ENCODE measurements around the gene OR52E1.
"Not testable (repeated sequence)": the region's sequence is repeated elsewhere in the genome, so short reads cannot be mapped to it uniquely, and the experiment has no call there.

The OR52E1 gene

DNA sequence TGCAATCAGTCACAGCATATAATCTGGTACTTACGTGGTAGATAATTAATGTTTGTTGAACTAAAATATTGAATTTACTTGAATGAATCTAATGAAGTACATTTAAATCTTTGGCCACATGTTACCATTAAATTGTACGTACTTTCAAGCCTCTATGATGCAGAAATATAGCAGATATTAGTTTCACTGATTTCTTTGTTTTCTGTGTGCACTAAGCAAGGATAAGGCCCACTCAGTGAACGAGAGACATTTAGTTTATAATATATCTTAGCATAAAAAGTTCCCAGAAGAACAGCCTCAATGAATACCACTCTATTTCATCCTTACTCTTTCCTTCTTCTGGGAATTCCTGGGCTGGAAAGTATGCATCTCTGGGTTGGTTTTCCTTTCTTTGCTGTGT lies at the start of gene OR52E1:
TSS of gene OR52E1 (plus strand) at position 301 of the 400 bp plus-strand sequence.
- DNase-seq (ENCODE audit: low read depth) = no peak

DNA sequence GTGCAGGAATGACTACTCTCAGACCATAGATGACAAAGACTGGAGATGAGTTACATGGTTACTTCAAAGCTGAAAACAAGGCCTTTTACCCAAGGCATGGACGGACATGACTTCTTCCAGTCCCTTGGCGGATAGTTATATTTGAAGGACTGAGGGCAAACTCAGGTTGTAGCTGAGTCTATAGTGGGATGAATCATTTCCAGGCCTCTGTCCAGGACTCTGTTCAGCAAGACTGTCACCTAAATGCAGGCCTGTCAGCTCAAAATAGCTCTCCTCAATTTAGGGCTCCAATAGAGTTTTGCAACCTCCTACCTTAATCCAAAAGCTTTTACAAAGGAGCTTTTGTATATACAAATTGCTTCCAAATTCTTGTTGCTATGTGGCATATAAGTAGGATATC lies 47.4 kb upstream of the OR52E1 start:
- DNase-seq (ENCODE audit: low read depth) = no peak

DNA sequence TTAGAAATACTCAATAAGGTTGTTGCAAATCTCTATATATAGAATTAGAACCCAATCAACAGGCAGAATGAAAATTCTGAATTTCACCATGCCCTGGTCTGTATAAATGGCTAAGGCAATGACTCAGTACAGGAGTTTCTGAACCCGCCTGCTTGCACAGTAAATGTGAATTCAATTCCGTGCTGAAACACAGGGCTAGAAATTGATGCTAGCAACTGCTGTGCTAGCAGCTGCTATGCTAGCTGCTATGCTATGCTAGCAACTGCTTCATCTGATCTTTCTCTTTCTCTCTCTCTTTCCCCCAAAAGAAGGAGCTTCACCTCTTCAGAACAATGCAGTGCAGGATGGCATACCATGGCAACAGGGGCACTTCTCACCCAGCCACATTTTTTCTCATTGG lies 32.7 kb upstream of the OR52E1 start:
- no peak for DNase-seq (ENCODE audit: low read depth)

DNA sequence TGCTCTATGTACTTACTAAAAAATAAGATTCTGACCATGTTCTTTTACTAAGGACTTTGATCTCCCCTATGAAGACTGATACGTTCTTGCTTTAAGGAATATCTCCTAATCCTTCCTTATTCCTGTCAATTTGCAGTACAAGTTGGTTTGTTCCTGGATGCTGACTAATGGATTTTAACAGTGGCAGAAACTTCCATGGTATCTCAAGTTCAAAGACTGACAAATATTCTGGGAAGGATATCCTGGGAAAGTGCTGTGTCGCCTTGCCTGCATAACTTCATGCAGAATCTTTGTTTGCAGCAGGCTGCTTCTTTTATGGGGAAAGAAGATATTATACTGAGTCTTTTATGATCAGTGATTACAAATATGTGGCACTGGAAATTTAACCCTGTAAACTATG lies 31.4 kb upstream of the OR52E1 start:
- DNase-seq (ENCODE audit: low read depth) = no peak

DNA sequence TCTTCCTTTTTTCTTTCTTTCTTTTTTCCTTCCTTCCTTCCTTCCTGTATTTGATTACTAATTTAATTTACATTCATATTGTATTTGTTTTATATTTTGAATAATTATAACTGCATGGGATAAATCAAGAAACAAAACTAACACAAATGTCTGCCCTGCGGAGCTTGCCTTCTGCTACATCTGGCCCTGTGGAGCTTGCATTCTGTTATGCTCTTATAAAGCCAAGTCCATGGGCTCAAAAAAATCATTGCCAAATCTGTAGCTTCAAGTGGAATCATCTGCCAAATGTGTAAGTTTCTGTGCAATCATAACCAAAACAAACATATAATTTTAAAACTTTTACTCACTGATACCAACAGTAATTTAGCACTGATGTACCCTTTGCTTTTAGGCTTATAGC lies 31.0 kb upstream of the OR52E1 start:
- DNase-seq (ENCODE audit: low read depth) = no peak

DNA sequence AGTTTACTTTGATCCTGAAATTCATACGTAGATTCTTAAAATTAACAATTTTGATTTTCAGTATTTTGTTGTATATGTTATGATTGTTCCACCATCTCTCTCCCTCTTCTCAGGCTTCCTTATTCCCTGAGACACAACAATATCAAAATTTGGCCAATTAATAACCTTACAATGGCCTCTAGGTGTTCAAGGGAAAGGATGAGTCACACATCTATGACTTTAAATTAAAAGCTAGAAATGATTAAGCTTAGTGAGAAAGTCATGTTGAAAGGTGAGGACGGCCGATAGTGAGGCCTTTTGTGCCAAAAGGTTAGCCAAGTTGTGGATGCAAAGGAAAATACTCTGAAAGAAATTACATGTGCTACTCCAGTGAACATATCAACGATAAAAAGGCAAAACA lies 28.5 kb upstream of the OR52E1 start:
- no peak for DNase-seq (ENCODE audit: low read depth)

DNA sequence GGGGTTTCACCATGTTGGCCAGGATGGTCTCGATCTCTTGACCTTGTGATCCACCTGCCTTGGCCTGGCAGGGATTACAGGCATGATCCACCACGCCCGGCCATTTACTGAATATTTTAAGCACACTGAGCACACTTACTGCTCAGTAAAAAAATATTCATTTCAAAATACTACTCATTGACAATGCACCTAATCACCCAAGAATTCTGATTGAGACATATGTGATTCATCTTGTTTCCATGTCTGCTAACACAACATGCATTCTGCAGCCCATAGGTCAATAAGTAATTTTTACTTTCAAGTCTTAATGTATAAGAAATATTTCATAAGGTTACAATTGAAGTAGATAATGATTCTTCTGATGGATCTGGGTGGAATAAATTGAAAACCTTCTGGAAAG lies 27.3 kb upstream of the OR52E1 start:
- DNase-seq (ENCODE audit: low read depth) = no peak

DNA sequence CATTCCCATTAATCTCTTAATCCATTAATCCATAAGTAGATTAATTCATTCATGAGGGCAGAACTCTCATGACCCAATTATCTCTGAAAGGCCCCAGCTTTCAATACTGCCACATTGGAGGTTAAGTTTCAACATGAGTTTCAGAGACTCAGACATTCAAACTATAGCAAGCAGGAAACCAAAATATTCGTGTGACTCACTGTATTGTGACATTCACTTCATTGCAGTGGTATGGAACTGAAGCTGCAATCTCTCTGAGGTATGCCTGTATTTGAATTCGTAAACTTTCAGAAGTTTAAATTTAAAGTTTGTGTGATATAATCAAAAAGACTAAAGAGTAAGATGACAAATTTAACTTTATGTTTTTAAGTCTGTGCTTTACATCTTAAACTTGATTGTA lies 26.0 kb upstream of the OR52E1 start:
- no peak for DNase-seq (ENCODE audit: low read depth)

DNA sequence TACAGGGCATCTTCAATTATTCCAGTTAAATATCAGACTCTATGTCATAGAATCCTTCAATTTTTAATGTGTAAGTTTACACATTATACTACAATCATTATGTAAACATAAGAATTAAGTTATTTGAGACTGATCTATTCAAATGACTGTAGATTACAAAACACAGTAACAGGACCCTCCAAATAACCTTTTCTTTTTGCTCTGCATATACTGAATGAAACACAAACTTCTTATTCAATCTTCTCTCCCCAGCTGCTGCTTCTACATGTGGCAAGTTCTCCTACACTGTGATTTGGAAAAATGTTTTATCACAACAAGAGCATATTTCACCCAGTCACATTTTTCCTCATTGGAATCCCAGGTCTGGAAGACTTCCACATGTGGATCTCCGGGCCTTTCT lies 23.1 kb upstream of the OR52E1 start, which contains the start of gene OR52J3:
TSS of gene OR52J3 (plus strand) at position 301 of the 400 bp plus-strand sequence. CDS start at position 301, 0 bp downstream.
- DNase-seq (ENCODE audit: low read depth) = no peak

DNA sequence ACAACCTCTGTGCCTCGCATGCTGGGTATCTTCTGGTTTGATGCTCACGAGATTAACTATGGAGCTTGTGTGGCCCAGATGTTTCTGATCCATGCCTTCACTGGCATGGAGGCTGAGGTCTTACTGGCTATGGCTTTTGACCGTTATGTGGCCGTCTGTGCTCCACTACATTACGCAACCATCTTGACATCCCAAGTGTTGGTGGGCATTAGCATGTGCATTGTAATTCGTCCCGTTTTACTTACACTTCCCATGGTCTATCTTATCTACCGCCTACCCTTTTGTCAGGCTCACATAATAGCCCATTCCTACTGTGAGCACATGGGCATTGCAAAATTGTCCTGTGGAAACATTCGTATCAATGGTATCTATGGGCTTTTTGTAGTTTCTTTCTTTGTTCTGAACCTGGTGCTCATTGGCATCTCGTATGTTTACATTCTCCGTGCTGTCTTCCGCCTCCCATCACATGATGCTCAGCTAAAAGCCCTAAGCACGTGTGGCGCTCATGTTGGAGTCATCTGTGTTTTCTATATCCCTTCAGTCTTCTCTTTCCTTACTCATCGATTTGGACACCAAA lies 22.5 kb upstream of the OR52E1 start:
- DNase-seq (ENCODE audit: low read depth) = no peak

DNA sequence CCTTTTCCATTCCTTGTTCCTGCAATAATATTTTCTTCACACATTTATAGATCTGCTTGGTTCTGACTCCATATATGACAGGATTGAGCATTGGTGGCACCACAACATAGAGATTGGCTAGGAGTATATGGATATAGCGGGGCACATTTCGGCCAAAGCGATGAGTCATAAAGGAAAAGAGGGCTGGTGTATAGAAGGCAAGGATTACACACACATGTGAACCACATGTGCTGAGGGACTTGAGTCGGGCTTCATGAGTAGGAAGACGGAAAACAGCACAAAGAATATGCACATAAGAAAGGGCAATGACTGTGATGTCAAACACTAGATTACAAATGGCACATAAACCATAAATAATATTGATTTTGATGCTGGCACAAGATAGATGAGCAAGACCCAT lies 10.7 kb upstream of the OR52E1 start:
- not testable (repeated sequence) for DNase-seq (ENCODE audit: low read depth)

DNA sequence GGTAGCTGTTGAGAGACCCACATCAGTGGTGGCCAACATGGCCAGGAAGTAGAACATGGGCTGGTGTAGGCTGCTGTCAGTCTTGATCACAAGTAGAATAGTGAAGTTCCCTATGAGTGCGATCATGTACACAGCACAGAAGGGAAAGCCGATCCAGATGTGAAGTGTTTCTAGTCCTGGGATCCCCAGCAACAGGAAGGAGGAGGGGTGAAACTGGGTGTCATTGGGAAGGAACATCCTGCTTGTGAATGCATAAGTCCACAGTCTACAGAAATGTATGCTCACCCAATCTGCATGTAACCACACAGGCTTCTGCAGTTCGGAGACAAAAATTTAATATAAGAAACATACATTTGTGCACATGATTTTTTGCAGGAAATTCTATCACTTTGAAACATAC lies 10.0 kb upstream of the OR52E1 start, which contains the start of gene OR52E2:
TSS of gene OR52E2 (minus strand) at position 237 of the 400 bp plus-strand sequence. CDS start at position 237, 0 bp downstream.
- DNase-seq (ENCODE audit: low read depth) = no peak

DNA sequence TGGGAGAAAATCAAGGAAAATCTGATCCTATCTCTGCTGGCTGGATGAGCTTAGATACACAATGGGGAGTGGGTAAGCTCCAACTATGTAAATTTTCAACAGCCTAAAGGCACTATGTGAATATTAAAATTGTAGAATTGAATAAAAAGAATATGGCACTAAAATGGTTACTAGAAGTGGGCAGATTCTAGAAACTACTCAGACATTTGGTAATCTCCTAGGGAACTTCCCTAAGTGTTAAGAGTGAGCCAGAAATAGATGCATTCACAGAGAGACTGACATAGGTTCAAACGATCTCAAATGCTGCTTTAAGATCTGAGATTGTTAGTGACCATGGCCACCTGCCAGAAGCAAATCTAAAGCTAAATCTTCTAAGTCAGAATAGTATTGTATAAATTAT lies 4.3 kb upstream of the OR52E1 start:
- no peak for DNase-seq (ENCODE audit: low read depth)

DNA sequence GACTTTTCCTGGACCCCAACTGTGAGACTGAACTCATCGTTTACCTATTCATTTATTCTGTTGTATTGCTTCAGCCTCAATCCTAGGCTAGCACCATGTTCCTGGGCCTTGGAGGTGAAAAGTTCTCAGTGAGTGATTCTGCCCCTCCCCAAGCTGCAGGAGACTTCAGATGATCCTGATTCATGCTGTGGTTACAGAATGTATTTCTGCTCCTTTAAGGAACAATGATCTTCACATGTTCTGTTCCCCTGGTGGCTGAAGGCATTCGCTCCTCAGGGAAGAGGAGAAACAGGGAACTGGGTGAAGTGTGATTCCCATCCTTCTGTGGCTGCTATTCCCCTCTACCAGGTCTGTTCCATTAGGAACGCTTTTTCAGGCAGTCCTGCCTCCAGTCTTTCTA lies 2.4 kb downstream of the OR52E1 start:
- no peak for DNase-seq (ENCODE audit: low read depth)

DNA sequence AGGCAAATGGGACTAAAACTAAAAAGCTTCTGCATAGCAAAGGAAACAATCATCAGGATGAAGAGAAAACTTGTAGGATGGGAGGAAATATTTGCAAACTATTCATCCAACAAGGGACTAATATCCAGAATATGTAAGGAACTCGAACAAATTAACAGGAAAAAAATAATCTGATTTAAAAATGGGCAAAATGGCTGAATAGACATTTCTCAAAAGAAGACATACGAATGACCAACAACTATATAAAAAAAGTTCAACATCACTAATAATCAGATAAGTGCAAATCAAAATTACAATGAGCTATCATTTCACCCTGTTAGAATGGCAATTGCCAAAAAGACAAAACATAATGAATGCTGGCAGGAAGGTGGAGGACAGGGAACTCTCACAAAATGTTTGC lies 12.0 kb downstream of the OR52E1 start:
- DNase-seq (ENCODE audit: low read depth) = no peak

DNA sequence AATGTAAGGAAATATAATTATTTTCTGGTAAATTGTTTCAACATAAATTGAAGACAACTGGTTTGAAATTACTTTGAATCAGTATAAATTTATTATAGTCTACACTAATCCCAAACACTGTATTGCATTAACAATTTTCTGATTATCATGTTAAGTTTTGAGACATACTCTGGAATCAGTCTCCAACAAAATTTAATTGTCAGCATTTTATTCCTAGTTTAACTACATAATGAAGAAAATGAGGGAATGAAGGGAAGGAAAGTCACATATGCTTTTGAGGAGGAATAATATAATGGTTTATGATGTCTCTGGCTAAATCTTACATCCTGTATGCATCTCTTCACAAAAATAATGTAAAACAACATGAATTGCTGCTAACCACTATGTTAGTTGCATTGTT lies 14.2 kb downstream of the OR52E1 start:
- DNase-seq (ENCODE audit: low read depth) = no peak

DNA sequence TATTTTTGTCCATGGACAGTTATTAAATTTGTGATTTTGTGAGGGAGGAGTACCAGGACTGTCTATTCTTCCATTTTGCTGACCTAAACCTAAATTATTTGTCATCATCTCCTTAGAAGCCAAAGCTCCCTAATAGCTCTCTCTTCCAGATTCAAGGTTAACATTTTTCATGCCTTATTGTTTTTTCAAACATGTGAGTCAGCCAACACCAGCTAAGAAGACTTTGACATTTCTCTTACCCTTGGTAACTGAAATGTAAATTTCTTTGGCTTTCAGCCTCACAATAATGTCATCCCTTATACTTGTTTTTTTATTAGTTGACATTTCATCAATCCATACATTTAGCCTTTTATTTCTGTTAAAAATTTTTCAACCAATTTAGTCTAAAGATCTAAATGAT lies 19.2 kb downstream of the OR52E1 start:
- DNase-seq (ENCODE audit: low read depth) = no peak

DNA sequence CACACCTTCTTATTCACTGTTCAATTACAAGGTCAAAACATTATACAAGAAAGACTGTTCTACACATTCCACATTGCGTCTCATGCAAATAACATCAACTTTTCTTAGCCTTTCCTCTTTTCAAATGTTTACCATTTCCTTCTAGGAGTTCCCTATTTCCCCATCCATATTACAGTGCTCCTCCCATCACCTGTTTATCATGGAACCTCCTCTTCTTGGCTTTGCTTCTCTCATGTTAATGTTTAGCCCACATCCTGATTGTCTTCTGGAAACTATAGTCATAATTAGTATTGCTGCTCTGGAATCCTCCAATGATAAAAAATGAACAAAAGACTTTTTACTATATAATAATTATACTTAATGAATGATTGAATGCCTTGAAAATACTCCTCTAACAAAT lies 21.3 kb downstream of the OR52E1 start:
- DNase-seq (ENCODE audit: low read depth) = no peak

DNA sequence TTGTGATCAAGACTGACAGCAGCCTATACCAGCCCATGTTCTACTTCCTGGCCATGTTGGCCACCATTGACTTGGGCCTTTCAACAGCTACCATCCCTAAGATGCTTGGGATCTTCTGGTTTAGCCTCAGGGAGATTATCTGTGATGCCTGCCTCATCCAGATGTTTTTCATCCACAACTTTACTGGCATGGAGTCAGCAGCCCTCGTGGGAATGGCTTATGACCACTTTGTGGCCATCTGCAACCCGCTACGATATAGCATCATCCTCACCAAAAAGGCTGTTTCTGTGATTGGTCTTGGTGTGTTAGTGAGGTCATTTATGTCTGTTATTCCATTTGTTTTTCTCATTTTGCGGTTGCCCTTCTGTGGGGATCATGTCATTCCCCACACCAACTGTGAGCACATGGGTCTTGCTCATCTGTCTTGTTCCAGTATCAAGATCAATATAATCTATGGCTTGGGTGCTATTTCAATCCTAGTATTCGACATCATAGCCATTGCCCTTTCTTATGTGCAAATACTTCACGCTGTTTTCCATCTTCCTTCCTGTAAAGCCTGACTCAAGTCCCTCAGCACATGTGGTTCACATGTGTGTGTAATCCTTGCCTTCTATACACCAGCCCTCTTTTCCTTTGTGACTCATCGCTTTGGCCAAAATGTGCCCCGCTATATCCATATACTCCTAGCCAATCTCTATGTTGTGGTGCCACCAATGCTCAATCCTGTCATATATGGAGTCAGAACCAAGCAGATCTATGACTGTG lies 23.6 kb downstream of the OR52E1 start:
- no peak for DNase-seq (ENCODE audit: low read depth)

DNA sequence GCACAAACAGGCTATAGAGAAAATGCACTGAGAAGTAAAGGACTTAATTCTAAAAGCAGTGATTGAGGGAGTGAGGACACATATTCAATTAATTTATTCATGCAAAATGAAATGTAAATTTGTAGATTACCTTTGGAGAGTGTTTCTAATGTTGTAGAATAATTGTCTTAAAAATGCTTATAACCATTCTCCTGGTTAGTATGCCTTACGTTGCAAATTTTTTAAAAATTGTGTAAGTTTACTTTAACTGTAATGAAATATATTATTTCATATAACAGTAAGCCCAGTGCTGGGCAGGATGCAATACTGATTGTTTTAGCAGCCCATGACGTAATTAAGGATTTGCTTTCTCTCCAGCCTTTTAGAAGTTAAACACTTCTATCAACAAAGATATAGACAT lies 26.6 kb downstream of the OR52E1 start:
- no peak for DNase-seq (ENCODE audit: low read depth)

DNA sequence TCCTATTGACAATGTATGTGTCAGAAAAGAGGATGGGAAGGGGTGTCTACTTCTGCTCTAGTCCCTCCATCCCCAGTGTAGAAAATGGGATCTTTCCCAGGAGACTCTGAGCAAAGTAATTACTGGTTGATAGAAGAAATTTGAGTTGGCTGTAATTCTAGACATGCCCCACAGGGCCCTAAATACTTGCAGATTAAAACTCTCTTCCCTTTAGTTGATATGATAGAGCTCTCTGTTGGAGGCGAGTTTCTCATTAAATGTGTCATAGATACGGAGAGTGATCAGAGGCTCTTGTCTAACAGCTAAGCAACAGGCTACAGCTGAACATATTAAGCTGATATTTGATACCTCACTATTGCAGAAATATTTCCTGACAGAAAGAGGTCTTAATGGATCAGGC lies 32.9 kb downstream of the OR52E1 start:
- no peak for DNase-seq (ENCODE audit: low read depth)

DNA sequence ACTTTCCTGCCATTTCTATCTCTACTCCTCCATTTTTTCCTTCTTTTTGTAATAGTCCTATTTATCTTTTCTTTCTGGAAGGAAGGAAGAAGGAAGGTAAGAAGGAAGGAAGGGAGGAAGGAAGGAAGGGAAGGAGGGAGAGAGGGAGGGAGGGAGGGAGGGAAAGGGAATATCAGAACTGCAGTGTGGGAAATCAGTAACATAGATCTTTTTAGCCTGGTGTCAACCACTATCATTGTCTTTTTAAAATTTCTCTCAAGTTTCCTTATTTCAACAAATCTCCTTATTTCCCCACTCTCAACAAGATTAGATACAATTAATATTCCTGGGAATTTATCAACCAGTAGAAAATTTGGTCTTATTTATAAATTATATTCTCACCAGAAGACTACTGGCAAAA lies 33.7 kb downstream of the OR52E1 start:
- no peak for DNase-seq (ENCODE audit: low read depth)

DNA sequence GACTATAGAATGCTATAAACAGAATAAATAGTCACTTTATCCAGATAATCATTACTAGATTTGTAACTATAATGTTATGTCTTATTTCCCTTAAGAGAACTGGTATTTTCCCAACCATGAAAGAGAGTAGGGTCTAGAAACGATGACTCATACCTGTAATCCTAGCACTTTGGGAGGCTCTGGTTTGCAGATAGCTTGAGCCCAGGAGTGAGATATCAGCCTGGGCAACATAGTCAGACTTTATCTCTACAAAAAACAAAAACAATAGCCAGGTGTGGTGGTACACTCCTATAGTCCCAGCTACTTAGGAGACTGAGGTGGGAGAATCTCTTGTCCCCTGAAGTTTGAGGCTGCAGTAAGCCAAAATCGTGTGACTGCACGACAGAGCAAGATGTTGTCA lies 37.9 kb downstream of the OR52E1 start:
- DNase-seq (ENCODE audit: low read depth) = no peak

DNA sequence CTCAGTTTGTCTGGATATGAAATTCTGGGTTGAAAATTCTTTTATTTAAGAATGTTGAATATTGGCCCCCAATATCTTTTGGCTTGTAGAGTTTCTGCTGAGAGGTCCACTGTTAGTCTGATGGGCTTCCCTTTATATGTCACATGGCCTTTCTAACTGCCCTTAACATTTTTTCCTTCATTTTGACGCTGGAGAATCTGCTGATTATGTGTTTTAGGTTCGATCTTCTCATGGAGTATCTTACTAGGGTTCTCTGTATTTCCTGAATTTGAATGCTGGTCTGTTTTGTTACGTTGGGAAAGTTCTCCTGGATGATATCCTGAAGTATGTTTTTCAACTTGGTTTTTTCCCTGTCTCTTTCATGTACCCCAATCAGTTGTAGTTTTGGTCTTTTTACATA lies 46.0 kb downstream of the OR52E1 start:
- no peak for DNase-seq (ENCODE audit: low read depth)

All from HS-27A (cell line).